ENCODE data around the gene MARCHF9.

Gene MARCHF9

DNA sequence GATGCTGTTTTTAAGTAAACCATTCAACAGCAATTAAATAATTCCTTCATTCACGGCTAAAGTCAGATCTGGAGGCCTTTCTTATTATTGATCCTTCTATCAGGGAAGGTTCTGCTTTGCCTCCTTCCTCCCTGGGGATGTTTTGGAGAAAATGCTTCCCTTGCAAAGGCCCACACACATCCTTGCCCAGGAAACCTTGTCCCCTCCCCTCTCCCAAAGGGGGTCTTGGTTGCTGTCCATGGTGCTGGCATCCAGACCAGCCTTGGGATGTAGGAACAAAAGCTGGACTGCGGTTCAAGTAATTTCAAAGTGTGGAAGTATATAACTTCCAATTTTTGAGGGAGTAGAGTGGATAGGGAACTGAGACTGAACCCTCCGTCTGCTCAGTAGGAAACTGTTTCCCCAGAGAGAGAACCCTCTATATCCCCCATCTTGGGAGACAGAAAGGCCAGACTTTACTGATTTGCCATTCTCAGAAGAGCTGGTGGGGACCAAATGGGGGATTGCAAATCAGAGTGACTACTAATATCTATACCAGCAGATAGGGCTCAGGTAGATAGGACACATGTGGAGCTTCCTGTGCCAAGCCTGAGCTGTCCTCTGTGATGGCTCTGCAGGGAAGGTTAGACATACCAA is 5.6 kb downstream of the MARCHF9 start:
- DNase-seq (ENCODE audit: extremely low read depth, insufficient read length) = no peak
- H3K4me3 ChIP-seq (replicated peaks; ENCODE audit: low read depth, low read length) = no peak overlapping the region
- no peak for TF ChIP-seq CTCF (IDR thresholded peaks at IDR 0.05; ENCODE audit: insufficient read depth, low read length, poor library complexity, severe bottlenecking)
- no peaks in the 10 kb centered on the region; the same call in 1 of the 2 replicates for H3K27me3 ChIP-seq (replicated peaks; ENCODE audit: control insufficient read depth, insufficient read depth, low read length)
- peaks cover 8% of the 10 kb centered on the region for H3K36me3 ChIP-seq (ENCODE audit: control insufficient read depth, insufficient read depth, low read length)

DNA sequence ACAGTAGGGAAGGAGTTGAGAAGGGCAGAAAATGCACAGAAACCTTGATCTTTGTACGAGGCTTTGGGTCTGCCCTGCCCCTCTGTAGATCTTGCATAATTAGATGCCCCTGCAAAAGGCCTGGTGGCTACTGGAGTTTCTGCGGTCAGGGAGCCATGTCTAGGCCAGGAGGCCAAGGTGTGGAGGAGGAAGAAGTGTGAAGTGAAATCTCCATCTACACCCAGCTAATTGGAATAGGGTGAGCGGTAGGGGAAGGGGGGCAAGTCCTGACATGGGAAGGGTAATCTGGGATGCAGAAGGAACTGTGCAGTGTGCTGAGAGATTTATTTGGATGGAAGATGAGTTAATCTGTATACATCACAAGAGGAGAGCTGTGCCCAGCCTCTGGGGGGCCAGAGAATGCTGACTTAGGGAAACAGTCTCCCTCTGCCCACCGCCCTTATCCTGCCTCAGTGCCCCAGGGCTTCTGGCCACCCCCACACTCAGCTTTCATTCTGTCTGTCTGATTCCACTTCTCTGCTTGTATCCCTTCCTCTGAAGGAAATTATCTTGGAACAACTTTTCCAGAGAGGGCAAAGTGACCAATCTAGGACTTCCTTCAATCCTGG is 6.6 kb downstream of the MARCHF9 start:
- no peak overlapping the region for H3K4me3 ChIP-seq (replicated peaks; ENCODE audit: low read depth, low read length)
- no peaks in the 10 kb centered on the region; the same call in 1 of the 2 replicates for H3K27me3 ChIP-seq (replicated peaks; ENCODE audit: control insufficient read depth, insufficient read depth, low read length)
- H3K36me3 ChIP-seq (ENCODE audit: control insufficient read depth, insufficient read depth, low read length) = peaks cover 8% of the 10 kb centered on the region
- DNase-seq (ENCODE audit: extremely low read depth, insufficient read length) = no peak
- TF ChIP-seq CTCF (IDR thresholded peaks at IDR 0.05; ENCODE audit: insufficient read depth, low read length, poor library complexity, severe bottlenecking) = no peak

DNA sequence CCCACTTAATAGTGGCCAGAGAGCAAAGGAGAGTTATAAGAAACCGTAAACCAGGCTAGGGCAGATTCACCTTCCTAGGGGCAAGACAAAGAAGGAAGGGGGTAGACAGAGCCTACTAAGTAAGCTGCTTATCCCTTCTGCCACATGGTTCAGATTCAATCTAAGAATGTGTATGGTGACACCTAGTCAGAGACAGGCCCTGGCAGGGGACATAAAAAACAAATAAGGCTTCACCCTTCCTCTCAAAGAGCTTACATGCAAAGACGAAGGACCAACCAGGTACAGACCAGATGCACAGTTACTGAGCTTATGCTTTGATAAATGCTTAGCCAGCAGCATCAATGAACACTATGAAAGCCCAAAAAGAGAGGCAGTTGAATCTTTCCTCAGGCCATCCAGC is 7.6 kb downstream of the MARCHF9 start:
- no peak for DNase-seq (ENCODE audit: extremely low read depth, insufficient read length)
- no peak overlapping the region for H3K4me3 ChIP-seq (replicated peaks; ENCODE audit: low read depth, low read length)
- peaks cover 8% of the 10 kb centered on the region for H3K36me3 ChIP-seq (ENCODE audit: control insufficient read depth, insufficient read depth, low read length)
- no peaks in the 10 kb centered on the region; the same call in 1 of the 2 replicates for H3K27me3 ChIP-seq (replicated peaks; ENCODE audit: control insufficient read depth, insufficient read depth, low read length)
- TF ChIP-seq CTCF (IDR thresholded peaks at IDR 0.05; ENCODE audit: insufficient read depth, low read length, poor library complexity, severe bottlenecking) = no peak

GRCh38 chr12:57763881-57764661 is 9.2 kb downstream of the MARCHF9 start:
- DNase-seq (ENCODE audit: extremely low read depth, insufficient read length) = no peak
- H3K4me3 ChIP-seq (replicated peaks; ENCODE audit: low read depth, low read length) = no peak overlapping the region
- H3K27me3 ChIP-seq (replicated peaks; ENCODE audit: control insufficient read depth, insufficient read depth, low read length) = no peaks in the 10 kb centered on the region; the same call in 1 of the 2 replicates
- peaks cover 3% of the 10 kb centered on the region for H3K36me3 ChIP-seq (ENCODE audit: control insufficient read depth, insufficient read depth, low read length)
- TF ChIP-seq CTCF (IDR thresholded peaks at IDR 0.05; ENCODE audit: insufficient read depth, low read length, poor library complexity, severe bottlenecking) = no peak

- DNase-seq (ENCODE audit: extremely low read depth, insufficient read length) = no peak
- TF ChIP-seq CTCF (IDR thresholded peaks at IDR 0.05; ENCODE audit: insufficient read depth, low read length, poor library complexity, severe bottlenecking) = no peak
- H3K27me3 ChIP-seq (replicated peaks; ENCODE audit: control insufficient read depth, insufficient read depth, low read length) = no peaks in the 10 kb centered on the region; the same call in 1 of the 2 replicates
- H3K4me3 ChIP-seq (replicated peaks; ENCODE audit: low read depth, low read length) = peak overlapping the region; percentile 54
- peaks cover 2% of the 10 kb centered on the region; the same call in 1 of the 2 replicates for H3K36me3 ChIP-seq (ENCODE audit: control insufficient read depth, insufficient read depth, low read length)
These were observed 9.7 kb downstream of the MARCHF9 start for GRCh38 chr12:57764662-57765002.

All from GM06990 (cell line).